Astrocyte (in vitro differentiated cells and primary cell): ENCODE results near the gene SYTL3. TPM values are rescaled to one million over a fixed set of nuclear protein-coding genes. Genes with fewer than 3 reads are reported as not detected.

ENCODE experiments used
- DNase-seq: peaks from one replicate; pipeline ENCODE4 v3.0.0-alpha.2; 2010; ENCODE audit warnings: low read depth
- FAIRE-seq: peaks from 2 replicates; lab custom pipeline; 2011; peaks lifted over from hg19 to GRCh38; lab: Jason Lieb, UNC
- H2AFZ ChIP-seq: 2 replicates; pipeline ENCODE4 v1.6.0; 2012; ENCODE audit warnings: low read depth, low read length, inconsistent platforms
- H3K27ac ChIP-seq: 2 replicates; pipeline ENCODE4 v1.5.1; 2011; ENCODE audit warnings: low read depth, low read length, inconsistent platforms
- H3K27me3 ChIP-seq: 2 replicates; pipeline ENCODE4 v1.6.0; 2011; ENCODE audit warnings: low read length, inconsistent platforms; ENCODE audit not compliant: insufficient read depth
- H3K36me3 ChIP-seq: 2 replicates; pipeline ENCODE4 v1.5.1; 2011; ENCODE audit warnings: low read length, inconsistent platforms; ENCODE audit not compliant: insufficient read depth
- H3K4me1 ChIP-seq: 2 replicates; pipeline ENCODE4 v1.5.1; 2011; ENCODE audit warnings: low read length, inconsistent platforms; ENCODE audit not compliant: insufficient read depth
- H3K4me2 ChIP-seq: 2 replicates; pipeline ENCODE4 v1.6.0; 2012; ENCODE audit warnings: low read length, inconsistent platforms
- H3K4me3 ChIP-seq: 2 replicates; pipeline ENCODE4 v1.5.1; 2011; ENCODE audit warnings: low read depth, mild to moderate bottlenecking, low read length, inconsistent platforms; ENCODE audit not compliant: insufficient read depth
- H3K79me2 ChIP-seq: 2 replicates; pipeline ENCODE4 v1.6.0; 2012; ENCODE audit warnings: mild to moderate bottlenecking, low read length, inconsistent platforms; ENCODE audit not compliant: insufficient read depth
- H3K9ac ChIP-seq: 2 replicates; pipeline ENCODE4 v1.6.0; 2012; ENCODE audit warnings: mild to moderate bottlenecking, low read length, inconsistent platforms
- H3K9me3 ChIP-seq: 2 replicates; pipeline ENCODE4 v1.5.1; 2012; ENCODE audit warnings: low read depth, mild to moderate bottlenecking, low read length, inconsistent platforms; ENCODE audit not compliant: insufficient read depth
- H4K20me1 ChIP-seq: 2 replicates; pipeline ENCODE4 v1.6.0; 2012; ENCODE audit warnings: low read length, inconsistent platforms; ENCODE audit not compliant: insufficient read depth
- H3K27ac Mint-ChIP-seq: one replicate; pipeline ENCODE4 v1.8.0; 2021; ENCODE audit warnings: mild to moderate bottlenecking, mixed read lengths; ENCODE audit not compliant: unreplicated experiment
- H3K27me3 Mint-ChIP-seq: one replicate; pipeline ENCODE4 v1.8.0; 2021; ENCODE audit warnings: low read depth, mixed read lengths; ENCODE audit not compliant: unreplicated experiment
- H3K36me3 Mint-ChIP-seq: one replicate; pipeline ENCODE4 v1.8.0; 2021; ENCODE audit warnings: low read depth, mixed read lengths; ENCODE audit not compliant: unreplicated experiment
- H3K4me1 Mint-ChIP-seq: one replicate; pipeline ENCODE4 v1.8.0; 2021; ENCODE audit warnings: low read depth, mixed read lengths; ENCODE audit not compliant: unreplicated experiment
- H3K4me3 Mint-ChIP-seq: one replicate; pipeline ENCODE4 v1.8.0; 2021; ENCODE audit warnings: mild to moderate bottlenecking, moderate library complexity, mixed read lengths; ENCODE audit not compliant: unreplicated experiment
- H3K9me3 Mint-ChIP-seq: one replicate; pipeline ENCODE4 v1.8.0; 2021; ENCODE audit warnings: mild to moderate bottlenecking, mixed read lengths; ENCODE audit not compliant: unreplicated experiment
- EZH2 ChIP-seq: IDR thresholded peaks from 2 replicates; pipeline ENCODE4 v1.6.1; 2012; ENCODE audit warnings: mild to moderate bottlenecking, low read length, inconsistent platforms; ENCODE audit not compliant: insufficient read depth
- total RNA-seq: library from RNA; stranded (reverse); gene quantifications from 2 replicates; pipeline ENCODE4 v1.2.1, GENCODE V29; 2021
- TF ChIP-seq, protein P1 (sequence below): IDR thresholded peaks from 2 replicates; pipeline ENCODE4 v1.5.1; 2011; ENCODE audit warnings: low read depth, mild to moderate bottlenecking, inconsistent platforms, low read length, moderate library complexity; ENCODE audit not compliant: insufficient read depth

The SYTL3 gene
- total RNA-seq, 1 donor from 2014 or later = 1.2 TPM

DNA sequence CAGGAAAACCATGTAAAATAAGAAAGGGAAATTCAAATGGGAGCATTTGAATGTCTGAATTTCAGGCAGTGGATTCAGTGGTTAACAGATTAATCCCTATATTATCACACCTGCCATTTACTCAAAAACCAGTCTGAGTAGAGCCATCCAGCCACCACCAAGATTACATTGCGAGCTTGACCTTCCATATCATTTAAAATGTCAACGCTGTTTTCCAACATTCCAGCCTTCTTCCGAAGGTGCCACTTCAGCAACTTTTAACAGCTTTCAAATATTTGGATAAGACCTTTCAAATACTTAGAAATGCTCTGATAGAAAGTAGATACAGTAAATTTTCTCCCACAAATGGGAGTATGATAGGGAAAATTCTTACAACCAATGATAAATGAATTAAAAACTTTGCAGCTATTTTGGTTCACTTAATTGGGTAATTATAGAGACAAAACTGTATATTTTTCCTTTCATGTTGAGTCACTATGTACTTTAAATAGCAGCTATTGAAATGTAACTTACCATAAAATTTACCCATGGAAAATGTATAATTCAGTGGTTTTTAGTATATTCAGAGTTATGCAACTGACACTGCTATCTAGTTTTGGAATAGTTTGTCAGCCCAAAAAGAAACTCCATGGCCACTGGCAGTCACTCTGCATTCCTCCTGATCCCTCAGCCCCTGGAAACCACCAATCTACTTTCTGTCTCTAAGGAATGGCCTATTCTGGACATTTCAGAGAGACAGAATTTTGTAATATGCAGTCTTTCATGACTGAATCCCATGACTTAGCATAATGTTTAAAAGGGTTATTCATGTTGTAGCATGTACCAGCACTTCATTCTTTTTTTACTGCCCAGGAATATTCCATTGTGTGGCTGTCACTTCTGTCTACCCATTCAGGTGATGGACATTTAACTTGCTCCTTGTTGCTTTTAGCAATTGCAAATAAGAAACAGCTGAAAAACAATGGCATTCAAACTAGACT is 147.8 kb downstream of the SYTL3 start:
- H3K4me1 Mint-ChIP-seq = peaks cover 34% of the 10 kb centered on the region
- no peak overlapping the region for H3K4me3 ChIP-seq
- peaks cover 70% of the 10 kb centered on the region for H4K20me1 ChIP-seq
- no peaks in the 10 kb centered on the region for H3K9me3 ChIP-seq
- FAIRE-seq = no peak
- H3K27me3 Mint-ChIP-seq = no peaks in the 10 kb centered on the region
- no peak overlapping the region for H2AFZ ChIP-seq
- no peak overlapping the region for H3K9ac ChIP-seq
- H3K36me3 Mint-ChIP-seq = peaks cover 3% of the 10 kb centered on the region
- DNase-seq = peak; percentile 83
- H3K36me3 ChIP-seq = no peaks in the 10 kb centered on the region
- H3K9me3 Mint-ChIP-seq = no peaks in the 10 kb centered on the region
- H3K4me3 Mint-ChIP-seq = no peak overlapping the region
- TF ChIP-seq, protein P1, sequence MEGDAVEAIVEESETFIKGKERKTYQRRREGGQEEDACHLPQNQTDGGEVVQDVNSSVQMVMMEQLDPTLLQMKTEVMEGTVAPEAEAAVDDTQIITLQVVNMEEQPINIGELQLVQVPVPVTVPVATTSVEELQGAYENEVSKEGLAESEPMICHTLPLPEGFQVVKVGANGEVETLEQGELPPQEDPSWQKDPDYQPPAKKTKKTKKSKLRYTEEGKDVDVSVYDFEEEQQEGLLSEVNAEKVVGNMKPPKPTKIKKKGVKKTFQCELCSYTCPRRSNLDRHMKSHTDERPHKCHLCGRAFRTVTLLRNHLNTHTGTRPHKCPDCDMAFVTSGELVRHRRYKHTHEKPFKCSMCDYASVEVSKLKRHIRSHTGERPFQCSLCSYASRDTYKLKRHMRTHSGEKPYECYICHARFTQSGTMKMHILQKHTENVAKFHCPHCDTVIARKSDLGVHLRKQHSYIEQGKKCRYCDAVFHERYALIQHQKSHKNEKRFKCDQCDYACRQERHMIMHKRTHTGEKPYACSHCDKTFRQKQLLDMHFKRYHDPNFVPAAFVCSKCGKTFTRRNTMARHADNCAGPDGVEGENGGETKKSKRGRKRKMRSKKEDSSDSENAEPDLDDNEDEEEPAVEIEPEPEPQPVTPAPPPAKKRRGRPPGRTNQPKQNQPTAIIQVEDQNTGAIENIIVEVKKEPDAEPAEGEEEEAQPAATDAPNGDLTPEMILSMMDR = no peak
- no peak for TF ChIP-seq EZH2
- peak overlapping the region; percentile 66 for H3K27ac Mint-ChIP-seq
- peaks cover 99% of the 10 kb centered on the region for H3K79me2 ChIP-seq
- H3K27ac ChIP-seq = no peak overlapping the region
- H3K4me1 ChIP-seq = peaks cover 27% of the 10 kb centered on the region
- H3K4me2 ChIP-seq = peak overlapping the region; percentile 26
- H3K27me3 ChIP-seq = no peaks in the 10 kb centered on the region

DNA sequence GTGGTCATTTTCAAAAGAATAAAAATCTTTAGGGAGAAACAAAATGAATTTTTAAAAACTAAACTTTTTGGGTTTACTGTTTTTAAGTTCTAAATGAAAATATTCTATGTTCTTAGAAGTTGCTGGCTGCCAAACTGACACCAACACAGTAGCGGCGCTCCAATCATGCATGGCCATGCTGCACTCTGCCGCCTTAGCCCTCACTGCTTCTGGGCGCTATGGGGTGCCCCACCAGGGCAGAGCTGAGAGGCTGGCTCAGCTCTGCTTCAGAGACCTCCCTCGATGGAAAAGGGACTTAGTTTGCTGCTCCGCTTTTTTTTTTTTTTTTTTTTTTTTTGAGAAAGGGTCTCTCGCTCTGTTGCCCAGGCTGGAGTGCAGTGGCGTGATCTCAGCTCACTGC is 148.5 kb downstream of the SYTL3 start:
- Histone ChIP-seq H3K27ac (no peak overlapping the region), H3K9me3 (no peaks in the 10 kb centered on the region), H3K9ac (no peak overlapping the region), H3K4me3 (no peak overlapping the region), H4K20me1 (peaks cover 70% of the 10 kb centered on the region), H2AFZ (no peak overlapping the region), H3K4me2 (peak overlapping the region; percentile 26), H3K27me3 (no peaks in the 10 kb centered on the region), H3K36me3 (no peaks in the 10 kb centered on the region), H3K79me2 (peaks cover 99% of the 10 kb centered on the region), H3K4me1 (peaks cover 32% of the 10 kb centered on the region)
- Mint-ChIP-seq H3K4me3 (no peak overlapping the region), H3K4me1 (peaks cover 35% of the 10 kb centered on the region), H3K27ac (peak overlapping the region; percentile 66), H3K36me3 (peaks cover 1% of the 10 kb centered on the region), H3K27me3 (no peaks in the 10 kb centered on the region), H3K9me3 (no peaks in the 10 kb centered on the region)
- DNase-seq (no peak), FAIRE-seq (no peak)
- TF ChIP-seq EZH2 = no peak
- TF ChIP-seq, protein P1 = no peak
